ENCODE results near the gene ZBP1. TPM values are rescaled to one million over a fixed set of nuclear protein-coding genes. Genes with fewer than 3 reads are reported as not detected.

ZBP1 gene
- total RNA-seq, 6 experiments from 2014 or later, result 0.14 to 0.75 (median 0.36) TPM; not detected in 2

GRCh38 chr20:57568960-57569359, 51.3 kb downstream of the ZBP1 start:
- peaks cover 0 to 19% (median 9%) of the 10 kb centered on the region in 4 donors for H3K36me3 ChIP-seq
- peaks cover 0 to 41% (median 11%) of the 10 kb centered on the region in 4 donors for H3K4me1 ChIP-seq
- no peak overlapping the region for H3K4me3 ChIP-seq
- TF ChIP-seq CTCF (IDR thresholded peaks at IDR 0.05) (no peak), POLR2A (IDR thresholded peaks at IDR 0.05) (no peak)
- no peaks in the 10 kb centered on the region for H3K9me3 ChIP-seq
- DNase-seq, result peak in 1 of 3 donors; percentile 54
- 44% methylated on average over 10 of the region's 12 CpGs for WGBS (ENCODE audit: insufficient coverage, low coverage, low lambda C conversion rate, missing lambda C conversion rate)
- H3K27me3 ChIP-seq, result no peaks in the 10 kb centered on the region
- intact Hi-C loops (cut with DNase I), result no loop called here
- H3K27ac ChIP-seq, result peak overlapping the region; percentile 65 to 96 (median 80)
- ATAC-seq, result no peak

- 35% methylated on average over 9 of the region's 13 CpGs for WGBS (ENCODE audit: insufficient coverage, low coverage, low lambda C conversion rate, missing lambda C conversion rate)
- H3K9me3 ChIP-seq, result no peaks in the 10 kb centered on the region
- H3K4me1 ChIP-seq, result peaks cover 0 to 40% (median 9%) of the 10 kb centered on the region in 4 donors
- no peaks in the 10 kb centered on the region for H3K27me3 ChIP-seq
- H3K27ac ChIP-seq, result peak overlapping the region; percentile 69 to 96 (median 80)
- peaks cover 0 to 26% (median 12%) of the 10 kb centered on the region in 4 donors for H3K36me3 ChIP-seq
- no peak overlapping the region for H3K4me3 ChIP-seq
- peak; percentile 92 to 96 (median 96) for DNase-seq
- peak; percentile 2 to 63 (median 27) for ATAC-seq
- no peak for TF ChIP-seq CTCF (IDR thresholded peaks at IDR 0.05)
- TF ChIP-seq POLR2A (IDR thresholded peaks at IDR 0.05), result peak; percentile 5
- intact Hi-C loops (cut with DNase I), result no loop called here
These were observed 51.9 kb downstream of the ZBP1 start for GRCh38 chr20:57568088-57568896.

- no peak overlapping the region for H3K4me3 ChIP-seq
- H3K4me1 ChIP-seq, result peaks cover 0 to 40% (median 9%) of the 10 kb centered on the region in 4 donors
- peak overlapping the region; percentile 69 to 96 (median 80) for H3K27ac ChIP-seq
- ATAC-seq (peak; percentile 0 to 40 (median 4)), DNase-seq (peak in 2 of 3 donors; percentile 83 to 88)
- H3K27me3 ChIP-seq, result no peaks in the 10 kb centered on the region
- H3K9me3 ChIP-seq, result no peaks in the 10 kb centered on the region
- intact Hi-C loops (cut with DNase I), result no loop called here
- peaks cover 0 to 33% (median 17%) of the 10 kb centered on the region in 4 donors for H3K36me3 ChIP-seq
- WGBS (ENCODE audit: insufficient coverage, low coverage, low lambda C conversion rate, missing lambda C conversion rate), result 36% methylated on average over 3 of the region's 9 CpGs
- TF ChIP-seq CTCF (IDR thresholded peaks at IDR 0.05), result no peak
- peak; percentile 12 for TF ChIP-seq POLR2A (IDR thresholded peaks at IDR 0.05)
These were observed 52.7 kb downstream of the ZBP1 start for GRCh38 chr20:57567471-57568079.

- H3K4me3 ChIP-seq, result no peak overlapping the region
- TF ChIP-seq CTCF (IDR thresholded peaks at IDR 0.05), result no peak
- peak; percentile 29 for TF ChIP-seq POLR2A (IDR thresholded peaks at IDR 0.05)
- no peaks in the 10 kb centered on the region for H3K9me3 ChIP-seq
- H3K27me3 ChIP-seq, result no peaks in the 10 kb centered on the region
- intact Hi-C loops (cut with DNase I), result no loop called here
- WGBS (ENCODE audit: insufficient coverage, low coverage, low lambda C conversion rate, missing lambda C conversion rate), result 25% methylated on average over 10 of the region's 10 CpGs
- peaks cover 0 to 40% (median 9%) of the 10 kb centered on the region in 4 donors for H3K4me1 ChIP-seq
- ATAC-seq (peak; percentile 1 to 20 (median 2)), DNase-seq (peak in 2 of 3 donors; percentile 70 to 76)
- peaks cover 0 to 39% (median 20%) of the 10 kb centered on the region in 4 donors for H3K36me3 ChIP-seq
- peak overlapping the region; percentile 69 to 96 (median 80) for H3K27ac ChIP-seq
These were observed 53.3 kb downstream of the ZBP1 start for GRCh38 chr20:57566803-57567459.

Measured in right lobe of liver (tissue), 6 donors.